Mesenchymal stem cell (in vitro differentiated cells and primary cell): ENCODE results near the gene KCND2.

Experiments
- DNase-seq: peaks from one replicate; pipeline ENCODE4 v3.0.0-alpha.2; 2013
- H2AFZ ChIP-seq: one replicate; pipeline ENCODE4 v1.6.1; 2013; ENCODE audit warnings: low read depth, mild to moderate bottlenecking, control low read depth, inconsistent platforms, low read length, moderate library complexity
- H2AK5ac ChIP-seq: 2 replicates; pipeline ENCODE4 v1.6.1; 2013; ENCODE audit warnings: low read length, moderate library complexity, mild to moderate bottlenecking, inconsistent platforms; ENCODE audit not compliant: severe bottlenecking
- H2BK120ac ChIP-seq: one replicate; pipeline ENCODE4 v1.6.1; 2013; ENCODE audit warnings: low read depth, mild to moderate bottlenecking, inconsistent platforms, low read length, moderate library complexity
- H2BK12ac ChIP-seq, 2 experiments: one replicate each; pipeline ENCODE4 v1.6.1; 2013; ENCODE audit warnings: inconsistent platforms in 2 of 2, low read length in 2 of 2, mild to moderate bottlenecking in 2 of 2, moderate library complexity in 2 of 2, control low read depth in 1 of 2
- H2BK15ac ChIP-seq: one replicate; pipeline ENCODE4 v1.6.1; 2013; ENCODE audit warnings: mild to moderate bottlenecking, low read depth, inconsistent platforms; ENCODE audit not compliant: poor library complexity, severe bottlenecking
- H2BK5ac ChIP-seq: 2 replicates; pipeline ENCODE4 v1.6.1; 2013; ENCODE audit warnings: low read depth, mild to moderate bottlenecking, low read length, control low read depth, inconsistent platforms; ENCODE audit not compliant: poor library complexity, severe bottlenecking
- H3K14ac ChIP-seq, 2 experiments: one replicate each; pipeline ENCODE4 v1.6.1; 2013; ENCODE audit warnings: inconsistent platforms in 2 of 2, low read length in 2 of 2, control low read depth in 1 of 2, mild to moderate bottlenecking in 1 of 2, moderate library complexity in 1 of 2
- H3K18ac ChIP-seq, 2 experiments: one replicate each; pipeline ENCODE4 v1.6.1; 2013; ENCODE audit warnings: inconsistent platforms in 2 of 2, low read length in 2 of 2, control low read depth in 1 of 2, low read depth in 1 of 2, mild to moderate bottlenecking in 1 of 2
- H3K23ac ChIP-seq, 2 experiments: one replicate each; pipeline ENCODE4 v1.6.1; 2013; ENCODE audit warnings: inconsistent platforms in 2 of 2, low read length in 2 of 2, mild to moderate bottlenecking in 2 of 2, moderate library complexity in 2 of 2, control low read depth in 1 of 2
- H3K27ac ChIP-seq: 2 replicates; pipeline ENCODE4 v1.5.1; 2013; ENCODE audit warnings: mild to moderate bottlenecking, moderate library complexity, low read length, control low read depth, inconsistent platforms; ENCODE audit not compliant: poor library complexity, severe bottlenecking
- H3K27me3 ChIP-seq, 2 experiments: 2 replicates each; pipeline versions ENCODE4 v1.6.1 to v1.7.0; 2013; ENCODE audit warnings: low read length in 2 of 2, mild to moderate bottlenecking in 2 of 2, moderate library complexity in 2 of 2, control low read depth in 1 of 2, inconsistent platforms in 1 of 2; ENCODE audit not compliant: control insufficient read depth in 1 of 2, insufficient read depth in 1 of 2
- H3K36me3 ChIP-seq, 2 experiments: 2 replicates each; pipeline versions ENCODE4 v1.6.1 to v1.7.0; 2013; ENCODE audit warnings: low read length in 2 of 2, control low read depth in 1 of 2, inconsistent platforms in 1 of 2, low read depth in 1 of 2, mild to moderate bottlenecking in 1 of 2; ENCODE audit not compliant: insufficient read depth in 2 of 2, control insufficient read depth in 1 of 2
- H3K4ac ChIP-seq, 2 experiments: one replicate each; pipeline ENCODE4 v1.6.1; 2013; ENCODE audit warnings: inconsistent platforms in 2 of 2, low read length in 2 of 2, mild to moderate bottlenecking in 2 of 2, moderate library complexity in 2 of 2, control low read depth in 1 of 2, low read depth in 1 of 2
- H3K4me1 ChIP-seq: 2 replicates; pipeline ENCODE4 v1.6.1; 2013; ENCODE audit warnings: low read depth, low read length, control low read depth; ENCODE audit not compliant: control insufficient read depth, insufficient read depth
- H3K4me2 ChIP-seq: 2 replicates; pipeline ENCODE4 v1.6.1; 2013; ENCODE audit warnings: low read length, mild to moderate bottlenecking, inconsistent platforms; ENCODE audit not compliant: poor library complexity, severe bottlenecking
- H3K4me3 ChIP-seq, 2 experiments: 2 replicates each; pipeline versions ENCODE4 v1.5.1 to v1.7.0; 2013; ENCODE audit warnings: low read length in 2 of 2, mild to moderate bottlenecking in 2 of 2, control low read depth in 1 of 2, low read depth in 1 of 2; ENCODE audit not compliant: insufficient read depth in 1 of 2
- H3K79me1 ChIP-seq: replicated peaks from 2 replicates; pipeline ENCODE4 v1.6.1; 2013; ENCODE audit warnings: mild to moderate bottlenecking, control low read depth, low read length, inconsistent platforms; ENCODE audit not compliant: poor library complexity, severe bottlenecking
- H3K9ac ChIP-seq: 2 replicates; pipeline ENCODE4 v1.7.0; 2013; ENCODE audit warnings: mild to moderate bottlenecking, low read length, moderate library complexity
- H3K9me3 ChIP-seq: 2 replicates; pipeline ENCODE4 v1.7.0; 2013; ENCODE audit warnings: mild to moderate bottlenecking, low read length; ENCODE audit not compliant: control insufficient read depth
- H4K8ac ChIP-seq: one replicate; pipeline ENCODE4 v1.6.1; 2013; ENCODE audit warnings: inconsistent platforms, mild to moderate bottlenecking, low read length, moderate library complexity
- H4K91ac ChIP-seq: one replicate; pipeline ENCODE4 v1.6.1; 2013; ENCODE audit warnings: mild to moderate bottlenecking, low read length, inconsistent platforms
- WGBS: methylation state at CpG from one replicate; pipeline ENCODE4 v1.1.7; 2013; ENCODE audit warnings: mixed read lengths; 5-methylcytosine and 5-hydroxymethylcytosine counted together

KCND2 gene

DNA sequence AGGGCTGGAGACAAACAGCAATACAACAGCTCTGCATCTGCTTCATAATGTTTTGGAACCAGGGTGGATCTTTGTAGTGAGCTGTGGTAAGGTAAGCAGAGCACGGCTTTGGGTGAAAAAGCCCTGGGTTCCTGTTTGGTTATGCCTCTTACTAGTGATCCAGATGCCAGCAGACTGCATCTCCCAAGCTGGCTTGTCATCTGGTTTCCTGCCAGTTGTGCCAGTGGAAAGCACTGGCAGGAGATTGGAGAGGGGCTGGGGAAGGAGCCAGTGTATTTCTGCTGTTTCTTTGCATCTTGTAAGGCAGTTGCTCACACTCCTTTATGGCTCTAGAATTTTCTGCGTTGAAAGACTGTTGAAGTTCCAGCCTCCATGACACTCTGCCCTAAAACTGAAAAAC, 447.3 kb downstream of the KCND2 start:
- no peak overlapping the region for H2AK5ac ChIP-seq
- no peak overlapping the region for H2BK5ac ChIP-seq
- H3K27me3 ChIP-seq: no peaks in the 10 kb centered on the region
- H3K9me3 ChIP-seq: no peaks in the 10 kb centered on the region
- no peak overlapping the region for H3K14ac ChIP-seq
- H4K8ac ChIP-seq: peak overlapping the region; percentile 50
- H3K4me2 ChIP-seq: no peak overlapping the region
- H4K91ac ChIP-seq: no peak overlapping the region
- H3K4me3 ChIP-seq: no peak overlapping the region
- H3K23ac ChIP-seq: no peak overlapping the region
- H3K4me1 ChIP-seq: no peaks in the 10 kb centered on the region
- no peak overlapping the region for H3K9ac ChIP-seq
- H2BK120ac ChIP-seq: peak overlapping the region; percentile 42
- H3K36me3 ChIP-seq: no peaks in the 10 kb centered on the region
- no peak overlapping the region for H3K27ac ChIP-seq
- peak overlapping the region; percentile 47 to 67 for H2BK12ac ChIP-seq
- WGBS: 95% methylated on average over 2 of the region's 2 CpGs
- H3K4ac ChIP-seq: peak overlapping the region in 1 of 2 experiments; percentile 3
- no peak overlapping the region for H2BK15ac ChIP-seq
- no peaks in the 10 kb centered on the region for H3K79me1 ChIP-seq
- H2AFZ ChIP-seq: peak overlapping the region; percentile 18
- H3K18ac ChIP-seq: peak overlapping the region in 1 of 2 experiments; percentile 69
- DNase-seq: no peak

DNA sequence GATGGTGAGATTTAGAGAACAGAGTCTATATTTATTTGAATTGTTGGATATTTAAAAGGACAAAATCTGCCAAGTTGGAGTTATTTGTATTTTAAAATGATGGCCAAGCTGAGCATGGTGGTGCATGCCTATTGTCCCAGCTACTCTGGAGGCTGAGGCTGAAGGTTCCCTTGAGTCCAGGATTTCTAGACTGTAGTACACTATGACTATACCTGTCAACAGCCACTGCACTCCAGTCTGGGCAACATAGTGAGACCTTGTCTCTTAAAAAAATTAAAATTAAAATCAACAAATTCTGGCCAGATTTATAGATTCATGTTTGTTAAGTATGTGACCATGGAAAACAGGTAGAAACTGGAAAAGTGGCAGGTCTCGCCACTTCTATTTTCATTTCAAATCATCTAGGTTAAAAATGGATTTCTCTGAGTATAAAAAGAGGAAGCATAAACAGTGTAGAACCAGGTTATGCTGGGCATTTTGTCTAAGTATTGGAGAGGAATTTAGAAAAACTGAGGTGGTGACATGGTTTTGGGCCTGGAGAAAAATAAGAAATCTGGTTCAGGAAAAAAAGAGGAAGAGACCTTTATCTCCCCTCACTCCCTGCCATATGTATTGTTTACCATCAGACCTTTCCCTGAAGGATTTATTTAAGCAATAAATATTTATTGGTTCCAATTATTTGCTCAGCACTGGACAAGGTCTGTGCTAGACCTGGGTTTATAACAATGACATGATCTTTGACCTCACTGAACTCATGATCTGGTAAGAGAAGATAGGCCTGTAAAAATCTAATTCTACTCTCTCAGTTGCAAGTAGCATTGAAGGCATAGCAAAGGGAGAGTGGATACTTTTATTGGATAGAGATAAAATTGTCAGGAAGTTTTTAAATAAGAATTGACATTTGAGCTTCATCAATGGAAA, 450.8 kb downstream of the KCND2 start:
- Histone ChIP-seq H3K4me1 (no peaks in the 10 kb centered on the region), H3K27me3 (no peaks in the 10 kb centered on the region), H2BK15ac (no peak overlapping the region), H3K79me1 (no peaks in the 10 kb centered on the region), H3K9ac (no peak overlapping the region), H2BK5ac (no peak overlapping the region), H3K14ac (no peak overlapping the region), H3K9me3 (no peaks in the 10 kb centered on the region), H4K8ac (no peak overlapping the region), H3K4me2 (no peak overlapping the region), H2AFZ (no peak overlapping the region), H3K4me3 (no peak overlapping the region), H4K91ac (no peak overlapping the region), H2BK12ac (no peak overlapping the region), H3K23ac (no peak overlapping the region), H2BK120ac (no peak overlapping the region), H2AK5ac (no peak overlapping the region), H3K36me3 (no peaks in the 10 kb centered on the region), H3K18ac (no peak overlapping the region), H3K4ac (no peak overlapping the region), H3K27ac (no peak overlapping the region)
- no peak for DNase-seq
- WGBS: no CpG with 5 or more reads among the region's 1 CpG

DNA sequence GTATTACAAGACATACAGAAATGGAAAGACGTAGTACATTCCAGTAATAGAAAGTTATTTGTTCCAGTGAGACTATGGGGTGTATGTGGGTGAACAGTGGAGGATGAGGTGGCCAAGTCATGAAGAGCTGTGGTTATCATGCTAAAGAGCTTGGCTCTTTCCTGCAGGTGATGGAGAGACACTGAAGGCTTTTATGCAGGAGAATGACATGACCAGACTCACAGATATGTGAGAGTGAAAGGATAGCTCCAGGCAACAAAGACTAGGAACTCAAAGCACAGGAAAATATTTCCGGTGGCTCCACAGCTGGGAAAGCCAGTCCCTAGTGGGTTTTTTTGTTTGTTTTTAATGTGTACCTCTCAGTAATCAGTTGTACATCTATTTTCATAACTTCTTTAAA, 451.5 kb downstream of the KCND2 start:
- no peak overlapping the region for H4K91ac ChIP-seq
- 98% methylated on average over 1 of the region's 2 CpGs for WGBS
- DNase-seq: no peak

DNA sequence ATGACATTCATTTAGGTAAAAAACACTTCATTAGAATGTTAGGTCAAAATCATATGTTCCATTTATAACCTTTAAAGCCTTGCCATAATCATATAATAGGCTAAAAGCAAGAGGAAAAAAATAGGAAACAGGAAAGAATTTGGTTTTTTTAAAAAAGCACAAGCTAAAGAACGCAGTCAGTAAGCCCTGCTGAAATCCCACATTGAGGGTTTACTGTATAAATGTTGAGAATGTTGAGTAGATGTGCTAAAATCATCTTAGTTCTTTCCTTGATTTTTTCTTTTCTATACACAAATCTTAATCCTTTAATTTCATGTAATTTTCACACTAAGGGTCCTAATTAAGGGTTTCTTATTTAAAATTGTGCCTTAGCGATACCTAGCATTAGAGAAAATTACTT, 452.0 kb downstream of the KCND2 start:
- no peaks in the 10 kb centered on the region for H3K79me1 ChIP-seq
- WGBS: 91% methylated on average over 1 of the region's 2 CpGs
- H3K36me3 ChIP-seq: no peaks in the 10 kb centered on the region

More for the DNA sequence above, 451.5 kb downstream of the KCND2 start:
- Histone ChIP-seq H3K27ac (no peak overlapping the region), H3K4me3 (no peak overlapping the region), H3K9ac (peak overlapping the region; percentile 80), H3K4me2 (no peak overlapping the region), H2BK5ac (no peak overlapping the region), H4K8ac (peak overlapping the region; percentile 7), H3K36me3 (no peaks in the 10 kb centered on the region), H3K4ac (no peak overlapping the region), H2AK5ac (no peak overlapping the region), H2BK120ac (no peak overlapping the region), H3K18ac (no peak overlapping the region), H3K27me3 (no peaks in the 10 kb centered on the region), H3K4me1 (no peaks in the 10 kb centered on the region), H2AFZ (no peak overlapping the region), H3K23ac (no peak overlapping the region), H3K14ac (no peak overlapping the region), H2BK15ac (no peak overlapping the region), H3K9me3 (no peaks in the 10 kb centered on the region), H2BK12ac (no peak overlapping the region), H3K79me1 (no peaks in the 10 kb centered on the region)

More for the DNA sequence above, 452.0 kb downstream of the KCND2 start:
- Histone ChIP-seq H3K27ac (no peak overlapping the region), H4K91ac (no peak overlapping the region), H3K4me3 (peak overlapping the region in 1 of 2 experiments; percentile 46), H2BK15ac (no peak overlapping the region), H2BK12ac (no peak overlapping the region), H3K23ac (no peak overlapping the region), H3K9me3 (no peaks in the 10 kb centered on the region), H2AK5ac (no peak overlapping the region), H2BK5ac (no peak overlapping the region), H3K4me2 (no peak overlapping the region), H3K9ac (peak overlapping the region; percentile 80), H2AFZ (no peak overlapping the region), H2BK120ac (no peak overlapping the region), H3K4me1 (no peaks in the 10 kb centered on the region), H3K4ac (no peak overlapping the region), H4K8ac (no peak overlapping the region), H3K27me3 (no peaks in the 10 kb centered on the region), H3K14ac (no peak overlapping the region), H3K18ac (no peak overlapping the region)
- DNase-seq: no peak
